Smooth muscle cell (in vitro differentiated cells): ENCODE measurements around the gene ACOX2. TPM values are rescaled to one million over a fixed set of nuclear protein-coding genes. Genes with fewer than 3 reads are reported as not detected.

Experiments
- DNase-seq: peaks from one replicate; lab custom pipeline; 2025; ENCODE audit not compliant: unreplicated experiment; lab: John Stamatoyannopoulos, UW
- H2AFZ ChIP-seq: fragments of 200-600 bp; sonication (generic); 2 replicates; pipeline ENCODE4 v1.6.0; 2016; ENCODE audit warnings: antibody characterized with exemption, low read depth, mild to moderate bottlenecking
- H3F3A ChIP-seq: fragments of 200-600 bp; sonication (generic); 2 replicates; pipeline ENCODE4 v1.6.0; 2017; ENCODE audit warnings: antibody characterized with exemption, low read depth
- H3K27ac ChIP-seq: fragments of 200-600 bp; sonication (generic); 2 replicates; pipeline ENCODE4 v1.5.1; 2016; ENCODE audit warnings: low read depth, mild to moderate bottlenecking
- H3K27me3 ChIP-seq: fragments of 200-600 bp; sonication (generic); 2 replicates; pipeline ENCODE4 v1.6.1; 2016; ENCODE audit warnings: low read depth, mild to moderate bottlenecking
- H3K36me3 ChIP-seq: fragments of 200-600 bp; sonication (generic); 2 replicates; pipeline ENCODE4 v1.5.1; 2016; ENCODE audit warnings: low read depth
- H3K4me1 ChIP-seq: fragments of 200-600 bp; sonication (generic); 2 replicates; pipeline ENCODE4 v1.5.1; 2016; ENCODE audit warnings: low read depth
- H3K4me2 ChIP-seq: fragments of 200-600 bp; sonication (generic); 2 replicates; pipeline ENCODE4 v1.6.0; 2016; ENCODE audit warnings: mild to moderate bottlenecking
- H3K4me3 ChIP-seq: fragments of 200-600 bp; sonication (generic); 2 replicates; pipeline ENCODE4 v1.5.1; 2016; ENCODE audit warnings: mild to moderate bottlenecking
- H3K79me2 ChIP-seq: fragments of 200-600 bp; sonication (generic); 2 replicates; pipeline ENCODE4 v1.6.0; 2016; ENCODE audit warnings: low read depth, mild to moderate bottlenecking
- H3K9ac ChIP-seq: fragments of 200-600 bp; sonication (generic); 2 replicates; pipeline ENCODE4 v1.6.0; 2016; ENCODE audit warnings: low read depth
- H3K9me3 ChIP-seq: fragments of 200-600 bp; sonication (generic); replicated peaks from 2 replicates; pipeline ENCODE4 v1.5.1; 2016; ENCODE audit warnings: low read depth
- H4K20me1 ChIP-seq: fragments of 200-600 bp; sonication (generic); 2 replicates; pipeline ENCODE4 v1.6.0; 2016; ENCODE audit warnings: low read depth
- CTCF ChIP-seq: fragments of 200-600 bp; sonication (generic); IDR thresholded peaks from 2 replicates; pipeline ENCODE4 v1.5.1; 2017; ENCODE audit warnings: borderline replicate concordance, mild to moderate bottlenecking, antibody characterized with exemption; ENCODE audit not compliant: insufficient read depth, poor library complexity, severe bottlenecking
- WGBS: methylation state at CpG from one replicate; pipeline ENCODE4 v1.1.7; 2016; ENCODE audit warnings: low lambda C conversion rate; 5-methylcytosine and 5-hydroxymethylcytosine counted together
- polyA plus RNA-seq: library from polyadenylated mRNA; unstranded; fragments of >200 nt; fragmentation: Nextera tagmentation; extraction: Ambion mirVana; gene quantifications from 2 replicates; pipeline ENCODE4 v1.2.1, GENCODE V29; 2016
- total RNA-seq: library from RNA; depleted of rRNA; stranded (reverse); fragments of >200 nt; gene quantifications from 2 replicates; pipeline ENCODE4 v1.2.3, GENCODE V29; 2014

Gene ACOX2
- total and polyA plus RNA-seq, 2 experiments from 2014 or later = 8.5 to 13.2 TPM

DNA sequence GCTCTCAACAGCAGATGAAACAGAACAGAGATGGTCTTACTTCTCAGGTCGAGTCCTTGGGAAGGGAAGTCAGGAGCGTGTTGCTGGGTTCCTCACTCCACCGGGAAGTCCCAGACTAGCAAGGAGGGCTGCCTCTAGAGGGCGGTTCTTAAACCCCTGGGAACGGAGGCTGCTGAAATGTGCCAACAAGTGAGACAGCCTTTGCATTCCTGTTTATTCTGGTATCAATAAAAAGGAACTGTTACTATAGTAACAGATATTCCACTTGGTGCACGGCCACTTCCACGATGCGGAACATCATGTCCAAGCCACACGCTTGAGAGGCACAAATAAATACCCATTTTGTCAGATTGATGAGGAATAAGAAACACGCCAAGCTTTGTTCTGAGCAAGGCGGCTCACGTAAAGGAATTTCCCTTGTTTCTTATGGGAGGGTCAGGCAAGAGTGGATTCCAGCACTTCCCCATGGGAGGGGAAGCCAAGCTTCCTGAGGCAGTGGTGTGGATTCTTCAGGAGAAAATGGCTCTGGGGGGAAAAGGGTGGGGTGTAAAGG, 40.4 kb upstream of the ACOX2 start, which contains the start of gene FAM107A:
FAM107A (minus strand) TSS at position 123 of the 553 bp plus-strand sequence. CDS start 7,531 bp downstream, outside the sequence.
- H2AFZ ChIP-seq = no peak within 1 kb of the TSS
- DNase-seq = no peak

DNA sequence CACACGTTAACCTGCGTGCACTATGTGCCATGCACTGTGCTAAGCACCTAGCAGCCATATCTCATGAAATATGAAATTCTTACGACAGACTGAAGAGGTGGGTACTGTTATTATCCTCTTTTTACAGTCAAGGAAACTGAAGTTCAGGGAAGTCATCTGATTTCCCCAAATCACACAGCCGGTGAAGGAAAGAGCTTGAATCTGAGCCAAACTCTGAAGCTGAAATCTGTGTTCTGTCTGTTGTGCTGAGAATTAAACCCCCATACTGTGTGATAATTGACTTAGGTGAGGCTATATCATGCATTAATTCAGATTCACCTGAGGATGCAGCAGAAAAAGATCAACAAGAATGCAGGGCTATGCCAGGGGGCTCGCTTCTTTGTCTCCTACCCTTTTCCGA, 39.7 kb upstream of the ACOX2 start:
- no peaks in the 10 kb centered on the region for H3K9me3 ChIP-seq
- H2AFZ ChIP-seq = no peak overlapping the region
- H3K9ac ChIP-seq = no peak overlapping the region
- H3K27ac ChIP-seq = no peak overlapping the region
- no peak for DNase-seq
- H3K36me3 ChIP-seq = no peaks in the 10 kb centered on the region
- H4K20me1 ChIP-seq = no peaks in the 10 kb centered on the region
- H3K27me3 ChIP-seq = peaks cover 5% of the 10 kb centered on the region
- no peaks in the 10 kb centered on the region for H3K79me2 ChIP-seq
- H3K4me3 ChIP-seq = no peak overlapping the region
- peaks cover 29% of the 10 kb centered on the region for H3K4me1 ChIP-seq
- TF ChIP-seq CTCF = no peak
- 92% methylated on average over 6 of the region's 6 CpGs for WGBS
- H3F3A ChIP-seq = no peaks in the 10 kb centered on the region
- no peak overlapping the region for H3K4me2 ChIP-seq

More for the DNA sequence above, 40.4 kb upstream of the ACOX2 start, which contains the start of gene FAM107A:
- no peak for TF ChIP-seq CTCF
- no peaks in the 10 kb centered on the region for H3K36me3 ChIP-seq
- peaks cover 29% of the 10 kb centered on the region for H3K4me1 ChIP-seq
- H3K79me2 ChIP-seq = no peaks in the 10 kb centered on the region
- H3K9me3 ChIP-seq = no peaks in the 10 kb centered on the region
- H3K4me2 ChIP-seq = no peak within 1 kb of the TSS
- H3K9ac ChIP-seq = no peak within 1 kb of the TSS
- WGBS = 58% methylated on average over 12 of the region's 12 CpGs
- H3K27me3 ChIP-seq = peaks cover 5% of the 10 kb centered on the region
- no peak within 1 kb of the TSS for H3K4me3 ChIP-seq
- H4K20me1 ChIP-seq = no peaks in the 10 kb centered on the region
- H3F3A ChIP-seq = no peaks in the 10 kb centered on the region
- no peak within 1 kb of the TSS for H3K27ac ChIP-seq

DNA sequence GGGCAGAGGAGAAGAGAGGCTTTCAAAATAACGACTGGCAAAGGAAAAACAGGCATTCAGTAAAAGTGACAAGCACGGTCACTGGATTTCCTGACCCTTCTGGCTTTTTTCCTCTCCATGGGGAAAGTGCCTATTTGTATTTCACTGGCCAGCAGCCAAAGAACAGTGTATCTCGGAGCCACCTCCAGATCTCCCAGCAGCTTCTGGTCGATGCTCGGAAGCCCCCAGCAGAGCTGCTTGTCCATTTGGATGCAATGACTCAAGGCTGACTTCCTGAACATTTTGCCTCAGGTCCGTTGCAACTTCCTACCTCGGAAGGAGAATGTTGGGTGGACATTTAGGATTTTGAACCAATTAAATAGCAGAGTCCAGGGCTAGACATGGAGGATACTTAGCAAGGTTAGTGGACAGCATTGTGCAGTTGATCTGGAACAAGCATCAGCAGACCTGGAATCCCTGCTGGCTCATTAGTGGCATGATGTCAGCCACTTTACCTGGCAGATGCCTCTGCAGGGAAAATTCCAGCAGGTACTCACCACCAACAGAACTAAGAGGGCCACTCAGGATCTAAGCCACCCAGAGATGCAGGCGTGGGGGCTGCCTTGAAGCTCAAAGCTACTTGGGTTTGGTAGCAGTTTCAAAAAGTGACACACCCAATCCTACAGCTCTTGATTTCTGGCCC, 39.1 kb upstream of the ACOX2 start:
- H2AFZ ChIP-seq = no peak overlapping the region
- no peak overlapping the region for H3K9ac ChIP-seq
- H3K27ac ChIP-seq = no peak overlapping the region
- peaks cover 5% of the 10 kb centered on the region for H3K27me3 ChIP-seq
- 45% methylated on average over 8 of the region's 8 CpGs for WGBS
- no peaks in the 10 kb centered on the region for H3K79me2 ChIP-seq
- peaks cover 28% of the 10 kb centered on the region for H3K4me1 ChIP-seq
- no peaks in the 10 kb centered on the region for H3F3A ChIP-seq
- no peak overlapping the region for H3K4me3 ChIP-seq
- H3K4me2 ChIP-seq = no peak overlapping the region
- H3K36me3 ChIP-seq = no peaks in the 10 kb centered on the region
- no peak for TF ChIP-seq CTCF
- no peaks in the 10 kb centered on the region for H4K20me1 ChIP-seq
- no peak for DNase-seq
- H3K9me3 ChIP-seq = no peaks in the 10 kb centered on the region
